HepG2 (cell line): Measurements from ENCODE around the gene PDIA5. TPM values are rescaled to one million over a fixed set of nuclear protein-coding genes. Genes with fewer than 3 reads are reported as not detected.

Experiments used
- ATAC-seq: fragments of 200-7000 bp; cut with Tn5 transposase; 3 replicates; pipeline ENCODE4 v1.9.1; 2020; ENCODE audit warnings: mild to moderate bottlenecking, moderate library complexity
- BruUV-seq: library from RNA; stranded (reverse); fragments of 400-500 nt; replicated peaks from 2 replicates; lab custom pipeline; 2021; lab: Mats Ljungman, UMichigan
- CTCF ChIA-PET: fragments of 300-600 bp; formaldehyde crosslinking; extraction: SDS; loops from one replicate; lab custom pipeline; 2021; ENCODE audit warnings: low total read pairs, inconsistent platforms, low intra/inter-chr PET ratio; lab: Yijun Ruan, JAX
- POLR2A ChIA-PET: fragments of 350-600 bp; sonication (Branson Sonifier 250); formaldehyde crosslinking; loops from one replicate; lab custom pipeline; 2020; ENCODE audit warnings: antibody characterized with exemption, inconsistent platforms; lab: Yijun Ruan, JAX
- DNase-seq: peaks from one replicate; pipeline ENCODE4 v3.0.0-alpha.2; 2015; ENCODE audit warnings: low spot score
- FAIRE-seq: peaks from 3 replicates; lab custom pipeline; 2011; peaks lifted over from hg19 to GRCh38; lab: Jason Lieb, UNC
- H2AFZ ChIP-seq: one replicate; pipeline ENCODE4 v1.6.1; 2011; ENCODE audit warnings: low read length, inconsistent platforms
- H3K27ac ChIP-seq: fragments of 300-600 bp; 3 replicates; pipeline ENCODE4 v1.8.0; 2011; ENCODE audit warnings: mixed run types, mild to moderate bottlenecking, mixed read lengths, low read length, inconsistent platforms; ENCODE audit not compliant: insufficient read depth; ENCODE audit errors: extremely low read length
- H3K27me3 ChIP-seq, 2 experiments: fragments of 200-600 bp in 1 of 2; 2 replicates in 1 of 2; 3 replicates in 1 of 2; pipeline versions ENCODE4 v1.6.0 to v1.8.0; 2011; ENCODE audit warnings: low read length in 2 of 2, mild to moderate bottlenecking in 2 of 2, moderate library complexity in 2 of 2, inconsistent platforms in 1 of 2; ENCODE audit not compliant: insufficient read depth in 2 of 2, control insufficient read depth in 1 of 2
- H3K36me3 ChIP-seq, 2 experiments: fragments of 200-600 bp in 1 of 2; replicated peaks in 1 of 2; 2 replicates in 1 of 2; 3 replicates in 1 of 2; pipeline versions ENCODE4 v1.5.1 to v1.8.0; 2011; ENCODE audit warnings: low read length in 2 of 2, inconsistent platforms in 1 of 2; ENCODE audit not compliant: insufficient read depth in 2 of 2, control insufficient read depth in 1 of 2
- H3K4me1 ChIP-seq: 2 replicates; pipeline ENCODE4 v1.5.1; 2012; ENCODE audit warnings: low read length, inconsistent platforms; ENCODE audit not compliant: insufficient read depth
- H3K4me2 ChIP-seq: 2 replicates; pipeline ENCODE4 v1.6.0; 2011; ENCODE audit warnings: low read depth, low read length, inconsistent platforms
- H3K4me3 ChIP-seq, 3 experiments: fragments of 200-600 bp in 1 of 3; sonication (generic), shearing (Covaris generic) in 1 of 3; replicated peaks in 1 of 3; 2 replicates each; pipeline ENCODE4 v1.5.1; 2011 to 2016; ENCODE audit warnings: low read length in 3 of 3, inconsistent platforms in 2 of 3, low read depth in 2 of 3, mild to moderate bottlenecking in 2 of 3, control low read depth in 1 of 3, mixed read lengths in 1 of 3; ENCODE audit not compliant: insufficient read depth in 1 of 3
- H3K79me2 ChIP-seq: one replicate; pipeline ENCODE4 v1.6.1; 2011; ENCODE audit warnings: low read length, inconsistent platforms; ENCODE audit not compliant: insufficient read depth
- H3K9ac ChIP-seq: 2 replicates; pipeline ENCODE4 v1.6.0; 2011; ENCODE audit warnings: mild to moderate bottlenecking, low read depth, low read length, inconsistent platforms; ENCODE audit not compliant: insufficient read depth
- H3K9me3 ChIP-seq: 2 replicates; pipeline ENCODE4 v1.5.1; 2012; ENCODE audit warnings: mild to moderate bottlenecking, low read length
- H4K20me1 ChIP-seq: 2 replicates; pipeline ENCODE4 v1.6.0; 2011; ENCODE audit warnings: inconsistent platforms, mild to moderate bottlenecking, low read length, moderate library complexity; ENCODE audit not compliant: insufficient read depth
- CEBPB ChIP-seq: IDR thresholded peaks from 2 replicates; pipeline ENCODE4 v1.6.1; 2011; ENCODE audit warnings: low read depth, low read length, improper control_type of control experiment, borderline replicate concordance
- MTA3 ChIP-seq: sonication (generic); formaldehyde crosslinking; IDR thresholded peaks from 2 replicates; pipeline ENCODE4 v1.4.0; 2020; ENCODE audit warnings: missing genetic modification reagents
- MYC ChIP-seq: sonication (generic); formaldehyde crosslinking; IDR thresholded peaks from 2 replicates; pipeline ENCODE4 v1.9.0; 2021; ENCODE audit warnings: missing genetic modification reagents, borderline replicate concordance
- RXRB ChIP-seq: IDR thresholded peaks from 2 replicates; pipeline ENCODE4 v1.6.1; 2016; ENCODE audit warnings: borderline replicate concordance, missing genetic modification reagents, missing compliant biosample characterization
- SMARCC2 ChIP-seq: fragments of 450-650 bp; IDR thresholded peaks from 2 replicates; pipeline ENCODE4 v1.6.1; 2017; ENCODE audit warnings: antibody characterized with exemption, mild to moderate bottlenecking
- SOX5 ChIP-seq: IDR thresholded peaks from 2 replicates; pipeline ENCODE4 v1.6.1; 2016; ENCODE audit warnings: borderline replicate concordance
- TERF1 ChIP-seq: sonication (generic); formaldehyde crosslinking; IDR thresholded peaks from 2 replicates; pipeline ENCODE4 v1.8.0; 2022; ENCODE audit warnings: mild to moderate bottlenecking, missing genetic modification reagents, moderate library complexity
- ZC3H4 ChIP-seq: sonication (generic); formaldehyde crosslinking; IDR thresholded peaks from 2 replicates; pipeline ENCODE4 v1.4.0; 2020; ENCODE audit warnings: missing genetic modification reagents, borderline replicate concordance
- ZFP37 ChIP-seq: sonication (generic); formaldehyde crosslinking; IDR thresholded peaks from 2 replicates; pipeline ENCODE4 v1.4.0; 2020; ENCODE audit warnings: missing genetic modification reagents, borderline replicate concordance
- ZNF263 ChIP-seq: sonication (generic); formaldehyde crosslinking; IDR thresholded peaks from 2 replicates; pipeline ENCODE4 v1.4.0; 2020; ENCODE audit warnings: missing genetic modification reagents
- ZNF781 ChIP-seq: sonication (generic); formaldehyde crosslinking; IDR thresholded peaks from 2 replicates; pipeline ENCODE4 v1.5.1; 2020; ENCODE audit warnings: borderline replicate concordance, mild to moderate bottlenecking, missing genetic modification reagents; ENCODE audit errors: not compliant biosample characterization
- WGBS: methylation state at CpG from one replicate; pipeline ENCODE4 v1.1.6; 2017; ENCODE audit warnings: low lambda C conversion rate; 5-methylcytosine and 5-hydroxymethylcytosine counted together
- in situ Hi-C: cut with HindIII; loops from 2 replicates; pipeline ENCODE4 v1.10.0; 2017; ENCODE audit warnings: low pct_unique_long_range_greater_than_20kb; ENCODE audit not compliant: extremely low pct_ligation_motif_present
- intact Hi-C: fragments of 100-400 bp; cut with micrococcal nuclease; formaldehyde crosslinking; loops from one replicate; pipeline ENCODE4 v1.10.0; 2022; ENCODE audit not compliant: unreplicated experiment
- polyA plus RNA-seq, 8 experiments: library from polyadenylated mRNA; depleted of rRNA in 3 of 8; stranded (reverse) in 7 of 8; unstranded in 1 of 8; fragments of >200 nt; fragmentation: Illumina TruSeq in 4 of 8; extraction: Trizol in 4 of 8; gene quantifications; 2 replicates each; pipeline versions ENCODE4 v1.2.1 to v1.2.3, GENCODE V29; 2011 to 2016; ENCODE audit warnings: low read depth in 4 of 8, missing spikeins in 1 of 8, mixed read lengths in 1 of 8; ENCODE audit not compliant: insufficient read depth in 1 of 8
- total RNA-seq, 5 experiments: library from RNA; depleted of rRNA; stranded (reverse); fragments of >200 nt; fragmentation: Illumina TruSeq; extraction: Trizol; gene quantifications; 2 replicates each; pipeline ENCODE4 v1.2.3, GENCODE V29; 2016; ENCODE audit warnings: low read depth in 1 of 5

The PDIA5 gene
- total and polyA plus RNA-seq, 2 of the 13 experiments (the other 11 are each of a cell fraction or from before 2014, with no cell fraction given) = 51.3 to 74.3 TPM

DNA sequence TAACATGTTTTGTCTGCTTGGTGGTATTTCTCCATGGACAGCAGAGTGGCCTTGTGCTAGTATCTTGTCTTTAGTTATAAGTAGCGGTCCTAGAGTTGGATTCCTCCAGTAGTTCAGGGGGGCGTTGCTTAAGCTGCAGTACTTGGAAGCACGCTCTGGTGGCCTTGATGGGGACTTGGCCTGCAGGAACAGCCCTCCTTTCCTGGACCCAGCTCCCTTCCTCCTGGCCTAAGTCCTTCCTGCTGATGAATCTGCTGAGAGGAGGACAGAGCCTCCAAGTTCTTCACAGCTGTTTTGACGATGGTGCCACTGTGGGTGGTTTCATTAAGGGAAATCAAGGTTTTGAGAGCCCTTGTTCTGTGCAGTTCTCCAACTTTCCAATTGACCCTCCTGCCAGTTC, 96.3 kb downstream of the PDIA5 start:
- no peak overlapping the region for H3K4me2 ChIP-seq
- ChIA-PET CTCF (no interaction called here), POLR2A (no interaction called here)
- H3K9me3 ChIP-seq = no peaks in the 10 kb centered on the region
- H2AFZ ChIP-seq = no peak overlapping the region
- no peaks in the 10 kb centered on the region for H3K27me3 ChIP-seq
- no peak overlapping the region for H3K27ac ChIP-seq
- in situ Hi-C loops = no loop called here
- H3K4me3 ChIP-seq = no peak overlapping the region
- H3K36me3 ChIP-seq = peaks cover 24 to 73% of the 10 kb centered on the region in 2 experiments
- peaks cover 6% of the 10 kb centered on the region for H3K4me1 ChIP-seq
- TF ChIP-seq ZNF781 (CRISPR knock-in tag) = no peak
- no peak for TF ChIP-seq ZNF263
- no peak for TF ChIP-seq ZFP37 (CRISPR knock-in tag)
- TF ChIP-seq MYC = no peak
- TF ChIP-seq SMARCC2 = no peak
- no peak for TF ChIP-seq TERF1
- no peak for TF ChIP-seq RXRB (CRISPR knock-in tag)
- no peak for TF ChIP-seq CEBPB
- no peak for TF ChIP-seq MTA3 (CRISPR knock-in tag)
- TF ChIP-seq SOX5 (CRISPR knock-in tag) = no peak
- TF ChIP-seq ZC3H4 (CRISPR knock-in tag) = no peak
- intact Hi-C loops = no loop called here
- WGBS = 100% methylated on average over 2 of the region's 4 CpGs
- no peaks in the 10 kb centered on the region for H3K79me2 ChIP-seq
- no peak overlapping the region for H3K9ac ChIP-seq
- DNase-seq (no peak), FAIRE-seq (no peak), ATAC-seq (no peak)
- no TSS peak for BruUV-seq
- H4K20me1 ChIP-seq = peaks cover 2% of the 10 kb centered on the region; the same call in 1 of the 2 replicates
